ENCODE measurements around the gene HECW1.

Gene HECW1

DNA sequence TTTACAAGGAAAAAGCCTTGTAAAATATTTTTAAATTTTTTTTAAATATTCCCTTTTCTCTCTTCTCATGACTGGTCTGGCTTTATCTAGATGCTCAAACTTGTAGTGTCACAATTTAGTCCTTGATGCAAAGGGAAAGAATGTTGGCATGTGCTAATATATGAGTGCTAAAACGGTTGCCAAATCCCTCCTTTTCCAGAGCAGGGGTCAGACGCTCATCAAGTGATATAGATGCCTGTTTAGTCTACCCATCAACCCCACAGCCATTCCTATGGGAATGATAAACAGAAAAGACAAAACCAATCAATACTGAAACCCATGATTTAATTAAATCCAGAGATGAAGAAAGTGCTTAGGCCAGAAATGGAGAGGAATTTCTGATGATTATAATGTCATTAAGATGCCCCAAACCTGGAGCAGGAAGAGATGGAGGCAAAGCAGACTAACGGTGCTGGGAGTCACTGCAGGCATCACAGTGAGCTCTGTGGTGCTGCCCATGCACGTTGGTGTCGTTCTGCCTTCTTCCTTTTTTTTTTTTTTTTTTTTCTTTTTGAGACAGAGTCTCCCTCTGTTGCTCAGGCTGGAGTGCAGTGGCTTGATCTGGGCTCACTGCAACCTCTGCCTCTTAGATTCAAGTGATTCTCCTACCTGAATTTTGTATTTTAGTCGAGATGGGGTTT, 260.4 kb downstream of the HECW1 start:
- H3K4me3 ChIP-seq (ENCODE audit: low read depth, low read length), result no peak overlapping the region
- no peaks in the 10 kb centered on the region for H3K27me3 ChIP-seq (ENCODE audit: insufficient read depth, low read depth, severe bottlenecking)
- no peaks in the 10 kb centered on the region for H3K9me3 ChIP-seq (ENCODE audit: severe bottlenecking)
- no peaks in the 10 kb centered on the region for H3K36me3 ChIP-seq
- no peak overlapping the region for H3K27ac ChIP-seq
- no peak for DNase-seq
- TF ChIP-seq, protein P1, sequence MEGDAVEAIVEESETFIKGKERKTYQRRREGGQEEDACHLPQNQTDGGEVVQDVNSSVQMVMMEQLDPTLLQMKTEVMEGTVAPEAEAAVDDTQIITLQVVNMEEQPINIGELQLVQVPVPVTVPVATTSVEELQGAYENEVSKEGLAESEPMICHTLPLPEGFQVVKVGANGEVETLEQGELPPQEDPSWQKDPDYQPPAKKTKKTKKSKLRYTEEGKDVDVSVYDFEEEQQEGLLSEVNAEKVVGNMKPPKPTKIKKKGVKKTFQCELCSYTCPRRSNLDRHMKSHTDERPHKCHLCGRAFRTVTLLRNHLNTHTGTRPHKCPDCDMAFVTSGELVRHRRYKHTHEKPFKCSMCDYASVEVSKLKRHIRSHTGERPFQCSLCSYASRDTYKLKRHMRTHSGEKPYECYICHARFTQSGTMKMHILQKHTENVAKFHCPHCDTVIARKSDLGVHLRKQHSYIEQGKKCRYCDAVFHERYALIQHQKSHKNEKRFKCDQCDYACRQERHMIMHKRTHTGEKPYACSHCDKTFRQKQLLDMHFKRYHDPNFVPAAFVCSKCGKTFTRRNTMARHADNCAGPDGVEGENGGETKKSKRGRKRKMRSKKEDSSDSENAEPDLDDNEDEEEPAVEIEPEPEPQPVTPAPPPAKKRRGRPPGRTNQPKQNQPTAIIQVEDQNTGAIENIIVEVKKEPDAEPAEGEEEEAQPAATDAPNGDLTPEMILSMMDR (IDR thresholded peaks at IDR 0.05; ENCODE audit: low read depth, low read length), result no peak

DNA sequence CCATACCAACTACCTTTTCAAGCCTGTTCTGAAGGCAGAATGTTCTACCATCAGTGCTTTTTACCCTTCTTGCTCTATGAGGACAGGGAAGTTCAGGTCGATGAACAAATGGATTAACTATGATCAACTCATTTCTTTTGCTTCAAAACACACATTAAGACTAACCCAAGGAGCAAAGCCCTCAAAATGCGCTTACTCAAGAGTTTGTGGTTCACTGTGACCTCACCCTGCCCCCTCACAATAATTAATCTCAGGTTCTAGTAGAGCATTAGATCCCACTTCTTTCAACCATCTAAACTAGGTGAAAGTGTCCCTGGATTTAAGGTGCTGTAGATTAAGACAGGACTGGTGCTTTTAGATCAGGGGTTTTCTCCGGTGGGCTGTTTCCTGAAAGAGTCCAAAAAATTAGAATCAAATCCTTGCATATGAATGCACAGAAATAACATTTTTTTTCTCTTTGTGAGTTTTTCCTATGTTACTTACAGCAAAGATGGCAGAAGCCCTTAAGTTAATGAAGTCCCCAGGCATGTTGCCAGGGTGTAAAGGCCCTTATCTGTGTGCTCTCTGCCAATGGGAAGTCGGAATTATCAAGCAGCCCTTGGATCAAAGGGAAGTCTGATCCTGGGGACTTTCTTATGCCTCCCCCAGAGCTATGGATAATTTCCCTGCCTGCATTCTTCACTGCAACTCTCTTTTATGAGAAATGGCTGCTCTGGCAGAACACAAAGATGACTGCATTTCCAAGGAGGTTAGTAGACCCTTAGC, 264.9 kb downstream of the HECW1 start:
- TF ChIP-seq, protein P1 (IDR thresholded peaks at IDR 0.05; ENCODE audit: low read depth, low read length), result no peak
- no peak for DNase-seq
- no peaks in the 10 kb centered on the region for H3K9me3 ChIP-seq (ENCODE audit: severe bottlenecking)
- H3K36me3 ChIP-seq, result no peaks in the 10 kb centered on the region
- no peak overlapping the region for H3K4me3 ChIP-seq (ENCODE audit: low read depth, low read length)
- no peaks in the 10 kb centered on the region for H3K27me3 ChIP-seq (ENCODE audit: insufficient read depth, low read depth, severe bottlenecking)
- no peak overlapping the region for H3K27ac ChIP-seq

DNA sequence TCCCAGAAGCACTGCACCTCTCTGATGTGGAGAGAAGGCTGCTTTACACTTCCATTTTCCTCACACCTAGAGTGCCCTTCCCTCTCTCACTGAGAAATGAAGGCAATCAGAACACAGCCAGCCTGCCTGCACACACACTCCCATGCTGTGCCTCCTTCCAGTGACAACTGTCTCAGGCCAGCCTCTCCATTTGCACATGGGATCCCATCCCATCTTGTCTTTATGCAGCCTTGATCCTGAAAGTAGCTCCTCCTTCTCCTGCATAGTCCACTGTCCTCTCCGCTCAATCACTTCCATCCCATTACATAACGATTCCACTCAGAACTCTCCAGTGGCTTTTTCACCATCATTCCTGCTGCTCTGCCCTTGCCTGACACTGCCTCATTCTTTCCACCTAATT, 266.8 kb downstream of the HECW1 start:
- H3K9me3 ChIP-seq (ENCODE audit: severe bottlenecking), result no peaks in the 10 kb centered on the region
- no peak for DNase-seq
- no peak overlapping the region for H3K4me3 ChIP-seq (ENCODE audit: low read depth, low read length)
- no peak overlapping the region for H3K27ac ChIP-seq
- TF ChIP-seq, protein P1 (IDR thresholded peaks at IDR 0.05; ENCODE audit: low read depth, low read length), result no peak
- no peaks in the 10 kb centered on the region for H3K36me3 ChIP-seq
- no peaks in the 10 kb centered on the region for H3K27me3 ChIP-seq (ENCODE audit: insufficient read depth, low read depth, severe bottlenecking)

DNA sequence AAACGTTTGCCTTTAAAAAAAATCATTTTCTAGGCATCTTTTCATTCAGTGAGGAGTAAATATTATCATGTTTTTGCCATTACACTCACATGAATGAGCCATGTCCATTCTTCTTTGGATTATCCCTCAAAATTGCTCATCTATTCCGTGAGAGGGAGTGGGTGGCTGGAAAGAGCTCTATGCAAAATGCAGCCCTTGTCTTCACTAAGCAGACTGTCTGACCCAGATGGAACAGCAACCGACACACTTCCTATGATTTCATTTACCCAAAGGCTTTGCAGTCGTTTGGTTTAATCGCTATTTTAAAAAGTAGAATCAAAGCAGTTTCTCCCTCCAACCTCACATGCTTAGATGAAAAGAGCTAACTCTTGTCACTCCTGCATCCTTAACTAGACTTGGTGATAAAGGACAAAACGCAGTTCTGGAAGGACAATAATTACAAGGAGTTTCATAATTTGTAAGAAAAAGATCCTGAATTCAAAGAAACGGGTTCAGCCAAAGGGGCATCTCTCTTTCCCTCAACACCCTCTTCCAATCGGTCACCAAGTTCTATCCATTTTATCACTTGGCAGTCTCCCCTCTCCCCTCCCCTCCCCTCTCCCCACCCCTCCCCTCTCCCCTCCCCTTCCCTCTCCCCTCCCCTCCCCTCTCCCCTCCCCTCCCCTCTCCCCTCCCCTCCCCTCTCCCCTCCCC, 272.3 kb downstream of the HECW1 start:
- TF ChIP-seq, protein P1 (IDR thresholded peaks at IDR 0.05; ENCODE audit: low read depth, low read length), result no peak
- no peak overlapping the region for H3K4me3 ChIP-seq (ENCODE audit: low read depth, low read length)
- no peaks in the 10 kb centered on the region for H3K27me3 ChIP-seq (ENCODE audit: insufficient read depth, low read depth, severe bottlenecking)
- no peaks in the 10 kb centered on the region for H3K36me3 ChIP-seq
- H3K9me3 ChIP-seq (ENCODE audit: severe bottlenecking), result peaks cover 7% of the 10 kb centered on the region
- no peak overlapping the region for H3K27ac ChIP-seq
- no peak for DNase-seq

DNA sequence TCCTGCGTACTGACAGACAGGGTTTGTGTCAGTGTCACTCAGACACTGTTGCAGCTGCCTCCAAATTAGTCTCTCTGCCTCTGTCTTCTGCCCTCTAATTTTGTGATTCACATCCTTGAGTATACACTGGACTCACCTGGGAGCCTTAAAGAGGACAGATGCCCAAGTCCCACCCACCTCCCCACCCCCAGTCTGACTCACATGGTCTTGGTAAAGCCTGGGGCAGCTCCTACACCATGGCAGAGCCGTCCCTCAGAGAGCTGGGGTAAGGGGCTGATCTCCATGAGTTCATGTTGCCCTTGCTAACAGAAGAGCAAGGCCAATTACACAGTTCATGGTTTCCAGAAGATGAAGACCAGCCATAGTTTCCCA, 272.8 kb downstream of the HECW1 start:
- Histone ChIP-seq H3K36me3 (no peaks in the 10 kb centered on the region), H3K27me3 (ENCODE audit: insufficient read depth, low read depth, severe bottlenecking) (no peaks in the 10 kb centered on the region), H3K4me3 (ENCODE audit: low read depth, low read length) (no peak overlapping the region), H3K9me3 (ENCODE audit: severe bottlenecking) (peaks cover 7% of the 10 kb centered on the region), H3K27ac (no peak overlapping the region)
- no peak for DNase-seq
- TF ChIP-seq, protein P1 (IDR thresholded peaks at IDR 0.05; ENCODE audit: low read depth, low read length), result no peak
